C4-2B (cell line): Measurements from ENCODE around the gene OTP.

Source experiments
- H3K27ac ChIP-seq: fragments of 450-650 bp; 2 replicates; pipeline ENCODE4 v1.5.1; 2017
- ZFX ChIP-seq: fragments of 450-650 bp; IDR thresholded peaks from 2 replicates; pipeline ENCODE4 v1.6.1; 2017
- TF ChIP-seq, protein P1 (sequence below): fragments of 450-650 bp; conservative IDR thresholded peaks from 2 replicates; pipeline ENCODE4 v1.5.1; 2017; ENCODE audit warnings: mild to moderate bottlenecking

OTP gene

DNA sequence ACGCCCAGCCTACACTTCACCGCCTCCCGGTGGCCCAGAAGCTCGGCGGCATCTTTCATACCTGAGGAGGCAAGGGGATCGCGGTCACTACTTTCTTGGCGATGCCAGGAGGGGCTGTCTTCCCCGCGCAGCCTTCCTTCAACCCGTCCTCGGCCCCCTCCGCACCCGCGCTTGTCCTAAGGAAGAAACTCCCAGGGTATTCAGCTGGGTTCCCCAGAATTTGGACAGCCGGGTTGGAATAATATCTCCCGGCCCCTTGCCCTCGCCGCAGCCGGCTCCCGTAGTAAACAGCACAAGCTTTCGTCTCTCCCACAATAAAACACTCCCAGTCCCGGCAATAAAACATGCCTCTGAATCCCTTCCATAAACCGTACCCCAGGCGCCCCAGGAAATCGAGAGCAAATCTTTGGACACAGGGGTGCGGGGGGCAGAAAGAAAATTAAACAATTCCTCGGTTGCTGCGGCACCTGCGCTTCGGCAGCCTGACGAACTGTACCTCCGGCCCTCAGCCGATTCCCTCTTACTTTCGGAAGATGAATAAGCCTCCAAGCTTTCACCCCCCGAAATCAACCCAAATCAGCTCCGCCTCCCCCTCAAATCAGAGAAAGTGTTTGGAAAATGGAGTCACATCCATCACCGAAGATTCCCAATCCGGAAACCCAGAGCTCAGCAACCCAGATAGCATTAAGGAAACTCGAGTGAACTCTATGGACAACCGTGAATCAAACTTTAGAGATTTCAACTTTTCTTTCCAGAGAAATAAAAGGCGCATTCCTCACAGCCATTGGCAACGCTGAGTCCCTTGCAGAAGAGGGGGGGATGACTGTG lies 1.1 kb downstream of the OTP start:
- H3K27ac ChIP-seq, result no peak overlapping the region
- TF ChIP-seq, protein P1, sequence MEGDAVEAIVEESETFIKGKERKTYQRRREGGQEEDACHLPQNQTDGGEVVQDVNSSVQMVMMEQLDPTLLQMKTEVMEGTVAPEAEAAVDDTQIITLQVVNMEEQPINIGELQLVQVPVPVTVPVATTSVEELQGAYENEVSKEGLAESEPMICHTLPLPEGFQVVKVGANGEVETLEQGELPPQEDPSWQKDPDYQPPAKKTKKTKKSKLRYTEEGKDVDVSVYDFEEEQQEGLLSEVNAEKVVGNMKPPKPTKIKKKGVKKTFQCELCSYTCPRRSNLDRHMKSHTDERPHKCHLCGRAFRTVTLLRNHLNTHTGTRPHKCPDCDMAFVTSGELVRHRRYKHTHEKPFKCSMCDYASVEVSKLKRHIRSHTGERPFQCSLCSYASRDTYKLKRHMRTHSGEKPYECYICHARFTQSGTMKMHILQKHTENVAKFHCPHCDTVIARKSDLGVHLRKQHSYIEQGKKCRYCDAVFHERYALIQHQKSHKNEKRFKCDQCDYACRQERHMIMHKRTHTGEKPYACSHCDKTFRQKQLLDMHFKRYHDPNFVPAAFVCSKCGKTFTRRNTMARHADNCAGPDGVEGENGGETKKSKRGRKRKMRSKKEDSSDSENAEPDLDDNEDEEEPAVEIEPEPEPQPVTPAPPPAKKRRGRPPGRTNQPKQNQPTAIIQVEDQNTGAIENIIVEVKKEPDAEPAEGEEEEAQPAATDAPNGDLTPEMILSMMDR, result no peak
- no peak for TF ChIP-seq ZFX

DNA sequence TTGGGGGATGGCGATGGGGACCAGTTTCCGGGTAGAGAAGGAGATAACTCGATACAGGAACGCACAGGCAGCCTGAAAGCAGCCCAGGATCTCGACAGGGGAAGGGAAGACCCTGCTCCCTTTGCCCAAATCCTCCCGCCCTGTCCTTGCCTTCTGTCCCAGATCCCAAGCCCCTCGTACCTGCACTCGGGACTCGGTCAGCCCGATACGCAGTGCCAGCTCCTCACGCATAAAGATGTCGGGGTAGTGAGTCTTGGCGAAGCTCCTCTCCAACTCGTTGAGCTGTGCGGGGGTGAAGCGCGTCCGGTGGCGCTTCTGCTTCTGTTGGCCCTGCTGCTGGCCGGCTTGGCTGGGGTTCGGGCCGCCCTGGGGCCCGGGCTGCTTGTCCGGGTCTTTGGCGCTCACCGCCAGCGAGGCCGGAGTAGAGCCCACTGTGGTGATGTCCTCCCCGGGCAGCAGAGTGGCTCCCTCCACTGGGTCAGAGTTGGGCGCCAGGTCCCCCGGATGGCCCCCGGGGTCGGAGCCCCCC lies 1.8 kb downstream of the OTP start:
- no peak overlapping the region for H3K27ac ChIP-seq
- TF ChIP-seq, protein P1, result no peak
- no peak for TF ChIP-seq ZFX

DNA sequence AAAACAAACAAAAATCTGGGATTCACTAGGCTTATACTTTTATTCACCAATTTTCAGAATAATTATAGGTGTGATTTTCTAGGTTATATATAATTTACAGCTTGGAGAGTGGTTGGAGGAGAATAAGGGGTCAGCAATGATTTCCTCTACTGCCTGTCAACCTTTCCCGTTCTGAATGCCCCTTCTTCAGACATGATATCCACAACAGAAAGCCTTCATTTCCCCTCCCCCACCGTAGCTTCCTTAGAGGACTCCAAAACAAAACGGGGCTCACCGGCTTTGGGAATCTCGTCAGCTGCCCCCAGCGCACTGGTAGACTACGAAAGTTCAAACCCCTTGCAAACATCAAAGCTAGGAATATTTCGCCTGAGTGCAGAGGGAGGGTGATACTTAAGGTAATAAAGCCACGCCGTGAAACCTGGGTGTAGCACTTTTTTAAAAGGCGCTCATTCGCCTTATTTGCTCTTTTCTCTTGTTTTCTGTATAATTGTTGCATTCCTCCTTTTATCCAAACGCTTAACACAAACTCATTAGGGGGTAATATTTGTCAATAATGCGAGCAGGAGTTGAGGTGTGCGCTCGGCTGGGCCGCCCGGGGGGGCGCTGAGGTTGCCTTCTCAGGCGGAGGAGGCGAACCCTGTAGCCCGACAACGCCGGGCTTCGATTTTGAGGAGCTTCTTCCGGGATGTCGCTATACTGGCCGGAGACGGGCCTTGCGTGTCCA lies 2.4 kb downstream of the OTP start:
- TF ChIP-seq, protein P1, result no peak
- TF ChIP-seq ZFX, result no peak
- no peak overlapping the region for H3K27ac ChIP-seq

DNA sequence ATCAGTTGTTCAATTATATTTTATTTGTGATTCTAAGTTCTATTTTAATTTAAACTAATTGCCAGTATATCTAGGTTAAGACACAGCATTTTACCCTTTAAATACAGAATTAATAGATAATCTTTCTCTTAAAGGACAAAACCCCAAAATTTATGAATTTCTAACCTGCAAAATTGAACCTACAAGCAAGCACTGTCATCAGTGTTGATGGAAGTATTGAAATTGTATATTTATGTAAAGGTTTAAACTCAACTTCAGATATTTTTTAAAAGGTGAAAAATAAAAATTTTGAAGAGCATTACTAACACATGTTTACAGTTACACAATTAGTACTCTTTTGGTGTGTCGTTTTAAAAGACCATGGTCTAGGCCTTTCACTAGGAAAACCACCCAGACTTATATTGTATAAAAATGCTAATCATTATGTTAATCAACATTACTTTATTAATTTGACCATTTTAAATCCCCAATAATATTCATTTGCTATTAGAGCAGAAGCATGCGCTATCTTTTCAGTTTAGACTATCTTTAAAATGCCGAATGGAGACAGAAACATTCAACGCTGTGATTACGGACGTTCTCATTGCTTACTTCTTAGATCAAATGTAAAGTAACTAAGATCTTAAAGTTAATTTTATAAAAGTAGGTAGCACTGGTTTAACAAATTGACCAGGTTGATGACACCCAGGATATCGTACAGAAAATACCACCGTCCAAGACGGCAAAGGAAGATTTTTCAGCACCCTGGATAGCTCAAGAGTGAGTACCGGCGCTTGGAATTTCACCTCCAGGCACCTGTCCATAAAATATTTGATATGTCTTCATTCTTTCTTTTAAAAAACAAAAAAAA lies 3.2 kb downstream of the OTP start:
- H3K27ac ChIP-seq, result no peak overlapping the region
- TF ChIP-seq, protein P1, result no peak
- no peak for TF ChIP-seq ZFX

DNA sequence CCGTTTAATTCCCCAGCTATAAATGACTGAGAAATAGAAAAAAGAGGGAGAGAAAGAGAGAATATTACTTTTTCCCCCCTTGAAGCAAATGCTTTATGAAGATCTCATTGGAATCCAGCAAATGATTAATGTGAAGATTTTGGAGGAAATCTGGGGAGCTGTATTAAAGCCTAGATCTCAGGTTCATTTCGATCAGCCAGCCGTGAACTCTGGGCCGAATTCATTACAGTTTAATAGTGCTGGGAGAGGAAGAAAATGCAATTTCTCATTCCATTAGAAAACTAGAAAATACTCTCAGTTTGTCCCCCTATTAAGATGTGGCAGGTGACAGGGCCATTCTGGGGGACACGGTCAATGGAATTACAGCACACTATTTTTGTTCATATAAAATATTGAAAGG lies 4.8 kb downstream of the OTP start:
- TF ChIP-seq, protein P1, result no peak
- TF ChIP-seq ZFX, result no peak
- H3K27ac ChIP-seq, result no peak overlapping the region

DNA sequence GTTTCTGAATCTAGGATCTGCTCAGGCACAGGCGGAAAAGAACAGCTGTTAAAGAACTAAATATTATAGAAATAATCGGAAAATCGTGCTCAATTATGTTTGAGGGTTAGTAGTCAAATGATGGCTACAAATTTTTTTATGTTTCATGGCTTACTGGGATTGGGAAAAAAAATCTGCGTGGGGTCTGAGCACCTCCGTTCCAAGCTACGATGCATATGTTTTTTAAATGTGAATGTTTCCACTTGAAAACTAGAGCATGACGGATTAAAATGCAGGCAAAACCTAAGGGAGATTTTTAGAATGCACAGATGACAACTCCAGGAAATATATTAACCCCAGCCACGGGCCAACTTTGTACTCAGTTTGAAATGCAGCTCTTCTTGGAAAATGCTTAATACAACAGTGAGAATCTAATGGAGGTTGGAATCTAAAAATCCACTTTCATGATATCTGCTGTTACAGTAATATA lies 5.3 kb downstream of the OTP start:
- TF ChIP-seq, protein P1, result no peak
- TF ChIP-seq ZFX, result no peak
- no peak overlapping the region for H3K27ac ChIP-seq
